ENCODE measurements around the gene MX2. TPM values are rescaled to one million over a fixed set of nuclear protein-coding genes. Genes with fewer than 3 reads are reported as not detected.
"Not testable (repeated sequence)": the region's sequence is repeated elsewhere in the genome, so short reads cannot be mapped to it uniquely, and the experiment has no call there.

MX2 gene
- total RNA-seq (2012; rRNA removed): 0.51 and 1.5 TPM in 2 replicates

GRCh38 chr21:41361786-41362604, at the start of gene MX2:
MX2 (plus strand) TSS chr21:41362027; CDS start chr21:41376907, 14,880 bp downstream.
- H3K4me2 ChIP-seq (ENCODE audit: low read length): peak within 1 kb of the TSS; percentile 26
- H3K36me3 ChIP-seq (ENCODE audit: insufficient read depth, low read length): no peaks in the 10 kb centered on the region
- H3K9me3 ChIP-seq (replicated peaks; ENCODE audit: low read length): no peaks in the 10 kb centered on the region
- no peak within 1 kb of the TSS for H3K9ac ChIP-seq (ENCODE audit: low read depth, low read length)
- H3K27me3 ChIP-seq (ENCODE audit: control insufficient read depth, insufficient read depth, low read length): peaks cover 3% of the 10 kb centered on the region
- no peaks in the 10 kb centered on the region for H3K4me1 ChIP-seq (ENCODE audit: control insufficient read depth, insufficient read depth, low read length)
- no peak within 1 kb of the TSS for H3K4me3 ChIP-seq (ENCODE audit: low read length)

GRCh38 chr21:41313285-41314164, 48.3 kb upstream of the MX2 start:
- H3K4me1 ChIP-seq (ENCODE audit: control insufficient read depth, insufficient read depth, low read length); H3K4me3 ChIP-seq (ENCODE audit: low read length); H3K36me3 ChIP-seq (ENCODE audit: insufficient read depth, low read length); H3K9me3 ChIP-seq (replicated peaks; ENCODE audit: low read length); H3K9ac ChIP-seq (ENCODE audit: low read depth, low read length); H3K4me2 ChIP-seq (ENCODE audit: low read length): not testable (repeated sequence)
- H3K27me3 ChIP-seq (ENCODE audit: control insufficient read depth, insufficient read depth, low read length): peaks cover 35% of the 10 kb centered on the region

- H3K4me3 ChIP-seq (ENCODE audit: low read length): no peak overlapping the region
- no peaks in the 10 kb centered on the region for H3K9me3 ChIP-seq (replicated peaks; ENCODE audit: low read length)
- peaks cover 43% of the 10 kb centered on the region for H3K27me3 ChIP-seq (ENCODE audit: control insufficient read depth, insufficient read depth, low read length)
- no peak overlapping the region for H3K4me2 ChIP-seq (ENCODE audit: low read length)
- no peak overlapping the region for H3K9ac ChIP-seq (ENCODE audit: low read depth, low read length)
- H3K4me1 ChIP-seq (ENCODE audit: control insufficient read depth, insufficient read depth, low read length): no peaks in the 10 kb centered on the region
- H3K36me3 ChIP-seq (ENCODE audit: insufficient read depth, low read length): no peaks in the 10 kb centered on the region
Measured at GRCh38 chr21:41315726-41316125, 46.1 kb upstream of the MX2 start.

- no peak within 1 kb of the TSS for H3K9ac ChIP-seq (ENCODE audit: low read depth, low read length)
- no peaks in the 10 kb centered on the region for H3K4me1 ChIP-seq (ENCODE audit: control insufficient read depth, insufficient read depth, low read length)
- no peak within 1 kb of the TSS for H3K4me3 ChIP-seq (ENCODE audit: low read length)
- H3K4me2 ChIP-seq (ENCODE audit: low read length): no peak within 1 kb of the TSS
- H3K27me3 ChIP-seq (ENCODE audit: control insufficient read depth, insufficient read depth, low read length): peaks cover 47% of the 10 kb centered on the region
- no peaks in the 10 kb centered on the region for H3K36me3 ChIP-seq (ENCODE audit: insufficient read depth, low read length)
- no peaks in the 10 kb centered on the region for H3K9me3 ChIP-seq (replicated peaks; ENCODE audit: low read length)
Measured at GRCh38 chr21:41316200-41317062, 45.4 kb upstream of the MX2 start, which contains the start of gene FAM3B. FAM3B (plus strand) TSS chr21:41316801; CDS start chr21:41316880, 79 bp downstream.

GRCh38 chr21:41317063-41317392, 44.8 kb upstream of the MX2 start:
- peaks cover 47% of the 10 kb centered on the region for H3K27me3 ChIP-seq (ENCODE audit: control insufficient read depth, insufficient read depth, low read length)
- no peak overlapping the region for H3K4me2 ChIP-seq (ENCODE audit: low read length)
- no peak overlapping the region for H3K4me3 ChIP-seq (ENCODE audit: low read length)
- H3K9ac ChIP-seq (ENCODE audit: low read depth, low read length): no peak overlapping the region
- H3K4me1 ChIP-seq (ENCODE audit: control insufficient read depth, insufficient read depth, low read length): no peaks in the 10 kb centered on the region
- no peaks in the 10 kb centered on the region for H3K36me3 ChIP-seq (ENCODE audit: insufficient read depth, low read length)
- no peaks in the 10 kb centered on the region for H3K9me3 ChIP-seq (replicated peaks; ENCODE audit: low read length)

GRCh38 chr21:41317458-41317857, 44.4 kb upstream of the MX2 start:
- Histone ChIP-seq H3K9me3 (replicated peaks; ENCODE audit: low read length) (no peaks in the 10 kb centered on the region), H3K4me1 (ENCODE audit: control insufficient read depth, insufficient read depth, low read length) (no peaks in the 10 kb centered on the region), H3K4me3 (ENCODE audit: low read length) (no peak overlapping the region)

GRCh38 chr21:41318218-41318617, 43.6 kb upstream of the MX2 start:
- Histone ChIP-seq H3K9ac (ENCODE audit: low read depth, low read length) (no peak overlapping the region), H3K4me3 (ENCODE audit: low read length) (no peak overlapping the region), H3K4me2 (ENCODE audit: low read length) (no peak overlapping the region), H3K36me3 (ENCODE audit: insufficient read depth, low read length) (no peaks in the 10 kb centered on the region), H3K4me1 (ENCODE audit: control insufficient read depth, insufficient read depth, low read length) (no peaks in the 10 kb centered on the region), H3K27me3 (ENCODE audit: control insufficient read depth, insufficient read depth, low read length) (peaks cover 47% of the 10 kb centered on the region), H3K9me3 (replicated peaks; ENCODE audit: low read length) (no peaks in the 10 kb centered on the region)

More at GRCh38 chr21:41317458-41317857, 44.4 kb upstream of the MX2 start:
- H3K27me3 ChIP-seq (ENCODE audit: control insufficient read depth, insufficient read depth, low read length): peaks cover 47% of the 10 kb centered on the region
- no peak overlapping the region for H3K9ac ChIP-seq (ENCODE audit: low read depth, low read length)
- H3K4me2 ChIP-seq (ENCODE audit: low read length): no peak overlapping the region
- H3K36me3 ChIP-seq (ENCODE audit: insufficient read depth, low read length): no peaks in the 10 kb centered on the region

- Histone ChIP-seq H3K4me1 (ENCODE audit: control insufficient read depth, insufficient read depth, low read length) (no peaks in the 10 kb centered on the region), H3K4me3 (ENCODE audit: low read length) (no peak overlapping the region), H3K9ac (ENCODE audit: low read depth, low read length) (no peak overlapping the region), H3K9me3 (replicated peaks; ENCODE audit: low read length) (no peaks in the 10 kb centered on the region), H3K36me3 (ENCODE audit: insufficient read depth, low read length) (no peaks in the 10 kb centered on the region), H3K4me2 (ENCODE audit: low read length) (no peak overlapping the region), H3K27me3 (ENCODE audit: control insufficient read depth, insufficient read depth, low read length) (peaks cover 47% of the 10 kb centered on the region)
Measured at GRCh38 chr21:41319273-41319672, 42.6 kb upstream of the MX2 start.

- Histone ChIP-seq H3K9me3 (replicated peaks; ENCODE audit: low read length) (no peaks in the 10 kb centered on the region), H3K4me1 (ENCODE audit: control insufficient read depth, insufficient read depth, low read length) (no peaks in the 10 kb centered on the region), H3K9ac (ENCODE audit: low read depth, low read length) (no peak overlapping the region), H3K4me2 (ENCODE audit: low read length) (no peak overlapping the region), H3K27me3 (ENCODE audit: control insufficient read depth, insufficient read depth, low read length) (peaks cover 30% of the 10 kb centered on the region), H3K4me3 (ENCODE audit: low read length) (no peak overlapping the region), H3K36me3 (ENCODE audit: insufficient read depth, low read length) (no peaks in the 10 kb centered on the region)
Measured at GRCh38 chr21:41321211-41321907, 40.5 kb upstream of the MX2 start.

- no peak overlapping the region for H3K9ac ChIP-seq (ENCODE audit: low read depth, low read length)
- H3K4me2 ChIP-seq (ENCODE audit: low read length): no peak overlapping the region
- no peak overlapping the region for H3K4me3 ChIP-seq (ENCODE audit: low read length)
- H3K36me3 ChIP-seq (ENCODE audit: insufficient read depth, low read length): no peaks in the 10 kb centered on the region
- peaks cover 23% of the 10 kb centered on the region for H3K27me3 ChIP-seq (ENCODE audit: control insufficient read depth, insufficient read depth, low read length)
- H3K9me3 ChIP-seq (replicated peaks; ENCODE audit: low read length): no peaks in the 10 kb centered on the region
- H3K4me1 ChIP-seq (ENCODE audit: control insufficient read depth, insufficient read depth, low read length): no peaks in the 10 kb centered on the region
Measured at GRCh38 chr21:41321908-41322495, 39.8 kb upstream of the MX2 start.

Data from skeletal muscle satellite cell (primary cell).